SK-N-SH (cell line): ENCODE measurements around the gene HEPN1. TPM values are rescaled to one million over a fixed set of nuclear protein-coding genes. Genes with fewer than 3 reads are reported as not detected.

Source experiments
- CTCF ChIA-PET: fragments of 300-600, 350-600 bp; formaldehyde crosslinking; extraction: SDS; loops from one replicate; lab custom pipeline; 2021; lab: Yijun Ruan, JAX
- POLR2A ChIA-PET: fragments of 350-600 bp; sonication (Branson Sonifier 250); formaldehyde crosslinking; extraction: SDS; loops from one replicate; lab custom pipeline; 2020; ENCODE audit warnings: antibody characterized with exemption, inconsistent platforms; lab: Yijun Ruan, JAX
- DNase-seq: peaks from one replicate; pipeline ENCODE4 v3.0.0; 2012
- H2AFZ ChIP-seq: fragments of 200-600 bp; sonication (generic); 2 replicates; pipeline ENCODE4 v1.8.1; 2016; ENCODE audit warnings: antibody characterized with exemption, mild to moderate bottlenecking, low read depth
- H3F3A ChIP-seq: fragments of 200-600 bp; sonication (generic); replicated peaks from 2 replicates; pipeline ENCODE3; 2016; ENCODE audit warnings: antibody characterized with exemption, mild to moderate bottlenecking; ENCODE audit not compliant: insufficient read depth
- H3K27ac ChIP-seq, 2 experiments: fragments of 200-500 bp in 1 of 2; fragments of 200-600 bp in 1 of 2; sonication (Bioruptor generic) in 1 of 2; sonication (generic), shearing (Covaris generic) in 1 of 2; 2 replicates each; pipeline versions ENCODE4 v1.5.1 to v1.6.1; 2014 to 2016; ENCODE audit warnings: low read depth in 2 of 2, inconsistent platforms in 1 of 2, low read length in 1 of 2, mild to moderate bottlenecking in 1 of 2, mixed read lengths in 1 of 2
- H3K27me3 ChIP-seq: fragments of 200-600 bp; sonication (generic), shearing (Covaris generic); 2 replicates; pipeline ENCODE4 v1.6.1; 2016; ENCODE audit warnings: mixed run types; ENCODE audit not compliant: insufficient read depth
- H3K36me3 ChIP-seq, 2 experiments: fragments of 200-500 bp in 1 of 2; fragments of 200-600 bp in 1 of 2; sonication (Bioruptor generic) in 1 of 2; sonication (generic) in 1 of 2; replicated peaks in 1 of 2; 2 replicates each; pipeline versions ENCODE3 to v1.5.1; 2014 to 2016; ENCODE audit warnings: low read length in 1 of 2, mild to moderate bottlenecking in 1 of 2; ENCODE audit not compliant: insufficient read depth in 2 of 2, control insufficient read depth in 1 of 2
- H3K4me1 ChIP-seq, 2 experiments: fragments of 200-500 bp in 1 of 2; fragments of 200-600 bp in 1 of 2; sonication (Bioruptor generic) in 1 of 2; sonication (generic), shearing (Covaris generic) in 1 of 2; 2 replicates each; pipeline versions ENCODE4 v1.5.1 to v1.6.1; 2014 to 2016; ENCODE audit warnings: low read depth in 1 of 2, low read length in 1 of 2, mixed run types in 1 of 2; ENCODE audit not compliant: insufficient read depth in 2 of 2, control insufficient read depth in 1 of 2
- H3K4me2 ChIP-seq: fragments of 200-600 bp; sonication (generic), shearing (Covaris generic); 2 replicates; pipeline ENCODE4 v1.6.1; 2017; ENCODE audit warnings: mixed run types
- H3K4me3 ChIP-seq, 2 experiments: fragments of 200-500 bp in 1 of 2; fragments of 200-600 bp in 1 of 2; sonication (Bioruptor generic) in 1 of 2; sonication (generic), shearing (Covaris generic) in 1 of 2; 2 replicates each; pipeline versions ENCODE4 v1.5.1 to v1.8.1; 2014 to 2016; ENCODE audit warnings: low read depth in 2 of 2, inconsistent platforms in 1 of 2, low read length in 1 of 2, mild to moderate bottlenecking in 1 of 2, mixed read lengths in 1 of 2, moderate library complexity in 1 of 2
- H3K79me2 ChIP-seq: fragments of 200-600 bp; sonication (generic); 2 replicates; pipeline ENCODE4 v1.8.1; 2017; ENCODE audit warnings: mild to moderate bottlenecking; ENCODE audit not compliant: insufficient read depth
- H3K9ac ChIP-seq: fragments of 200-600 bp; sonication (generic); 2 replicates; pipeline ENCODE4 v1.6.1; 2017; ENCODE audit warnings: mixed run types
- H3K9me2 ChIP-seq: fragments of 200-600 bp; sonication (generic); 2 replicates; pipeline ENCODE4 v1.6.1; 2017; ENCODE audit warnings: mixed run types
- H3K9me3 ChIP-seq: fragments of 200-600 bp; sonication (generic); 2 replicates; pipeline ENCODE4 v1.6.1; 2017; ENCODE audit warnings: mixed run types, mild to moderate bottlenecking, moderate library complexity
- H4K20me1 ChIP-seq: fragments of 200-600 bp; sonication (generic); 2 replicates; pipeline ENCODE4 v1.6.1; 2017; ENCODE audit warnings: mild to moderate bottlenecking, mixed run types; ENCODE audit not compliant: insufficient read depth
- ELF1 ChIP-seq: IDR thresholded peaks from 2 replicates; pipeline ENCODE4 v1.4.0; 2012
- FOXM1 ChIP-seq: IDR thresholded peaks from 2 replicates; pipeline ENCODE4 v1.4.0; 2012; ENCODE audit warnings: low read depth, mild to moderate bottlenecking
- JUND ChIP-seq: IDR thresholded peaks from 2 replicates; pipeline ENCODE4 v1.4.0; 2012
- POLR2AphosphoS5 ChIP-seq: IDR thresholded peaks from 2 replicates; pipeline ENCODE4 v1.6.1; 2012; ENCODE audit warnings: low read depth, low read length
- RCOR1 ChIP-seq: fragments of 150-350 bp; IDR thresholded peaks from 2 replicates; pipeline ENCODE4 v1.6.1; 2017; ENCODE audit warnings: antibody characterized with exemption, low read length
- RFX5 ChIP-seq: IDR thresholded peaks from 2 replicates; pipeline ENCODE4 v1.6.1; 2012; ENCODE audit warnings: mild to moderate bottlenecking, improper control_type of control experiment, low read length
- RXRA ChIP-seq: IDR thresholded peaks from 2 replicates; pipeline ENCODE4 v1.4.0; 2012; ENCODE audit warnings: low read depth, mild to moderate bottlenecking, borderline replicate concordance
- TEAD4 ChIP-seq: IDR thresholded peaks from 2 replicates; pipeline ENCODE4 v1.4.0; 2012; ENCODE audit warnings: mild to moderate bottlenecking, borderline replicate concordance; ENCODE audit not compliant: insufficient read depth
- WGBS: methylation state at CpG from one replicate; pipeline ENCODE4 v1.1.6; 2017; ENCODE audit warnings: low lambda C conversion rate; 5-methylcytosine and 5-hydroxymethylcytosine counted together
- polyA plus RNA-seq, 3 experiments: library from polyadenylated mRNA; depleted of rRNA; stranded (reverse); fragments of >200 nt; gene quantifications; 2 replicates each; pipeline ENCODE4 v1.2.3, GENCODE V29; 2012
- TF ChIP-seq, protein P1 (sequence below): fragments of 200-600 bp; sonication (generic); IDR thresholded peaks from 2 replicates; pipeline ENCODE4 v1.6.1; 2017; ENCODE audit warnings: antibody characterized with exemption, mild to moderate bottlenecking, moderate library complexity
- TF ChIP-seq, protein P2 (sequence below): IDR thresholded peaks from 2 replicates; pipeline ENCODE4 v1.4.0; 2012; ENCODE audit warnings: low read depth, borderline replicate concordance
- TF ChIP-seq, protein P3 (sequence below): fragments of 150-350 bp; IDR thresholded peaks from 2 replicates; pipeline ENCODE4 v1.6.1; 2016; ENCODE audit warnings: mild to moderate bottlenecking, low read depth, low read length
- TF ChIP-seq, protein P4 (sequence below): IDR thresholded peaks from 2 replicates; pipeline ENCODE4; 2012

Gene HEPN1
- polyA plus RNA-seq, 1 of the 3 experiments (the other 2 are of a cell fraction): not detected

DNA sequence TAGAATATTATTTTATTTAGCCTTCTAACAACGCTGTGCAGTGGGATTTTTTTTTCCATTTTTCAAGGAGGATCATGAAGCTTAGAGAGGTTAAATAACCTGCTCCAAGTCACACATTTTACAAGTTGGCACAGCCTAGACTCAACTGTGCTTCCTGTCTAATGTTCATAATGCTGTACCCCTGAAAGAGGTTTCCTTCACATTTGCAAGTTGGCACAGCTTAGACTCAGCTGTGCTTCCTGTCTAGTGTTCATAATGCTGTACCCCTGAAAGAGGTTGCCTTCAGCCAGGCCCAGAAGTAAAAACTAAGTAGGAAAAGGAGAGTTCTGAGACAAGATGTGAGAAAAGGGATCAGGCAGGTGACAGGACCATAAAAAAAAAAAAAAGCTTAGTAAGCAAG is 24.7 kb downstream of the HEPN1 start:
- POLR2A ChIA-PET: no interaction called here
- Histone ChIP-seq H3K79me2 (no peaks in the 10 kb centered on the region), H3K27me3 (no peaks in the 10 kb centered on the region), H3K9ac (no peak overlapping the region), H3K9me2 (no peaks in the 10 kb centered on the region), H4K20me1 (no peaks in the 10 kb centered on the region), H3K4me2 (no peak overlapping the region), H3K9me3 (0 out of 2 replicates have a peak, but pooled peaks cover 4% of the 10 kb centered on the region), H3K36me3 (no peaks in the 10 kb centered on the region), H2AFZ (no peak overlapping the region), H3K27ac (no peak overlapping the region), H3K4me1 (no peaks in the 10 kb centered on the region; a peak in 1 of 4 replicates), H3K4me3 (no peak overlapping the region), H3F3A (no peaks in the 10 kb centered on the region)
- TF ChIP-seq JUND (no peak), ELF1 (no peak)
- TF ChIP-seq, protein P1, sequence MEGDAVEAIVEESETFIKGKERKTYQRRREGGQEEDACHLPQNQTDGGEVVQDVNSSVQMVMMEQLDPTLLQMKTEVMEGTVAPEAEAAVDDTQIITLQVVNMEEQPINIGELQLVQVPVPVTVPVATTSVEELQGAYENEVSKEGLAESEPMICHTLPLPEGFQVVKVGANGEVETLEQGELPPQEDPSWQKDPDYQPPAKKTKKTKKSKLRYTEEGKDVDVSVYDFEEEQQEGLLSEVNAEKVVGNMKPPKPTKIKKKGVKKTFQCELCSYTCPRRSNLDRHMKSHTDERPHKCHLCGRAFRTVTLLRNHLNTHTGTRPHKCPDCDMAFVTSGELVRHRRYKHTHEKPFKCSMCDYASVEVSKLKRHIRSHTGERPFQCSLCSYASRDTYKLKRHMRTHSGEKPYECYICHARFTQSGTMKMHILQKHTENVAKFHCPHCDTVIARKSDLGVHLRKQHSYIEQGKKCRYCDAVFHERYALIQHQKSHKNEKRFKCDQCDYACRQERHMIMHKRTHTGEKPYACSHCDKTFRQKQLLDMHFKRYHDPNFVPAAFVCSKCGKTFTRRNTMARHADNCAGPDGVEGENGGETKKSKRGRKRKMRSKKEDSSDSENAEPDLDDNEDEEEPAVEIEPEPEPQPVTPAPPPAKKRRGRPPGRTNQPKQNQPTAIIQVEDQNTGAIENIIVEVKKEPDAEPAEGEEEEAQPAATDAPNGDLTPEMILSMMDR: no peak
- TF ChIP-seq, protein P2, sequence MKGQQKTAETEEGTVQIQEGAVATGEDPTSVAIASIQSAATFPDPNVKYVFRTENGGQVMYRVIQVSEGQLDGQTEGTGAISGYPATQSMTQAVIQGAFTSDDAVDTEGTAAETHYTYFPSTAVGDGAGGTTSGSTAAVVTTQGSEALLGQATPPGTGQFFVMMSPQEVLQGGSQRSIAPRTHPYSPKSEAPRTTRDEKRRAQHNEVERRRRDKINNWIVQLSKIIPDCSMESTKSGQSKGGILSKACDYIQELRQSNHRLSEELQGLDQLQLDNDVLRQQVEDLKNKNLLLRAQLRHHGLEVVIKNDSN: no peak
- TF ChIP-seq, protein P3, sequence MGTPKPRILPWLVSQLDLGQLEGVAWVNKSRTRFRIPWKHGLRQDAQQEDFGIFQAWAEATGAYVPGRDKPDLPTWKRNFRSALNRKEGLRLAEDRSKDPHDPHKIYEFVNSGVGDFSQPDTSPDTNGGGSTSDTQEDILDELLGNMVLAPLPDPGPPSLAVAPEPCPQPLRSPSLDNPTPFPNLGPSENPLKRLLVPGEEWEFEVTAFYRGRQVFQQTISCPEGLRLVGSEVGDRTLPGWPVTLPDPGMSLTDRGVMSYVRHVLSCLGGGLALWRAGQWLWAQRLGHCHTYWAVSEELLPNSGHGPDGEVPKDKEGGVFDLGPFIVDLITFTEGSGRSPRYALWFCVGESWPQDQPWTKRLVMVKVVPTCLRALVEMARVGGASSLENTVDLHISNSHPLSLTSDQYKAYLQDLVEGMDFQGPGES: no peak
- CTCF ChIA-PET: interaction anchor here (0.8 to 2.4 kb wide), 4 partner anchors 10 to 462 kb away, joined by 3 to 9 read pairs (median 4); partner anchors contain the start of gene CCDC15
- 28% methylated on average over 1 of the region's 1 CpG for WGBS
- no peak for DNase-seq

DNA sequence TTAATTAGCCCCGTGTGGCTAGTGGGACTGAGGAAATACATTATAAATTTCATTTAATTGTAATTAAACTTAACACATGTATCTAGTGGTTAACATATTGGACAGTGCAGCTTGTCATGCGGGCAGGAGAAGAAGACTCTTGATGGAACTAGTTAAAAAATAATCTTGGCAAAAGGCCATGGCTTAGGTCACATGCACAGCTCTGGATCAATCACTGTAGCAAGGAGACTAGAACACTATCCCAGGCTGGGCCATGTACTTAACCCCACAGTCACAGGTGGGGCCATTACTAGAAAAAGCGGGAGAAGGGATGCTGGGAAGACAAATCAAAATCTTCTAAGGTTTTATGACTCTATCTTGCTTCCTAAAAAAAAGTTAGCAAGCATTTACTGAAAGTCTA is 25.5 kb downstream of the HEPN1 start:
- Histone ChIP-seq H3K4me1 (no peaks in the 10 kb centered on the region; a peak in 1 of 4 replicates), H3K9me3 (0 out of 2 replicates have a peak, but pooled peaks cover 4% of the 10 kb centered on the region), H3K27me3 (no peaks in the 10 kb centered on the region), H3K9ac (no peak overlapping the region), H3K79me2 (no peaks in the 10 kb centered on the region), H3K36me3 (no peaks in the 10 kb centered on the region), H3K9me2 (no peaks in the 10 kb centered on the region), H3K4me3 (no peak overlapping the region), H3F3A (no peaks in the 10 kb centered on the region), H3K4me2 (no peak overlapping the region), H4K20me1 (no peaks in the 10 kb centered on the region), H3K27ac (no peak overlapping the region), H2AFZ (no peak overlapping the region)
- 71% methylated on average over 3 of the region's 3 CpGs for whole genome bisulfite sequencing
- DNase-seq: no peak
- TF ChIP-seq FOXM1 (no peak), RXRA (no peak), TEAD4 (no peak), RCOR1 (no peak), POLR2AphosphoS5 (no peak), RFX5 (no peak)
- TF ChIP-seq, protein P4, sequence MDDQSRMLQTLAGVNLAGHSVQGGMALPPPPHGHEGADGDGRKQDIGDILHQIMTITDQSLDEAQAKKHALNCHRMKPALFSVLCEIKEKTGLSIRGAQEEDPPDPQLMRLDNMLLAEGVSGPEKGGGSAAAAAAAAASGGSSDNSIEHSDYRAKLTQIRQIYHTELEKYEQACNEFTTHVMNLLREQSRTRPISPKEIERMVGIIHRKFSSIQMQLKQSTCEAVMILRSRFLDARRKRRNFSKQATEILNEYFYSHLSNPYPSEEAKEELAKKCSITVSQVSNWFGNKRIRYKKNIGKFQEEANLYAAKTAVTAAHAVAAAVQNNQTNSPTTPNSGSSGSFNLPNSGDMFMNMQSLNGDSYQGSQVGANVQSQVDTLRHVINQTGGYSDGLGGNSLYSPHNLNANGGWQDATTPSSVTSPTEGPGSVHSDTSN: no peak
- TF ChIP-seq, protein P2: no peak
- ChIA-PET POLR2A (no interaction called here), CTCF (interaction anchor here (1.1 kb wide), 1 partner anchor 147 kb away, joined by 3 read pairs; no protein-coding TSS in a partner anchor)
